ENCODE measurements around the gene KRTAP5-10. TPM values are rescaled to one million over a fixed set of nuclear protein-coding genes. Genes with fewer than 3 reads are reported as not detected.
"Not testable (repeated sequence)": the region's sequence is repeated elsewhere in the genome, so short reads cannot be mapped to it uniquely, and the experiment has no call there.

The KRTAP5-10 gene
- total and polyA plus RNA-seq, 2 donors, result 0.51 TPM; not detected in 1

DNA sequence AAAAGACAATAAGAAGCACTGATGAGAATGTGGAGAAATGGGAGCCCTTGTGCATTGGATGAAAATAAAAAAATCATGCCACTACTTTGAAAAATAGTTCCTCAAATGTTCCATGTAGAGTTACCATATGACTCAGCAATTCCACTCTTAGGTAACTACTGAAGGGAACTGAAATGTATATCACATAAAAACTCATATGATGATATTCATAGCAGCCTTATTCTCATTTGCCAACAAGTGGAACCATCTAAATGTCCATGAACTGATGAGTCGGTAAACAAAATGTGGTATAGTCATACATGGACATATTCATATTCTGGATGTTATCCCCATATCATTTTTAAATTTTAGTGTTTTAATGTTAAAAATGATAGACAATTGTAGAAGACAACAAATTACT lies 13.7 kb upstream of the KRTAP5-10 start:
- 95% methylated on average over 1 of the region's 1 CpG for whole genome bisulfite sequencing
- Histone ChIP-seq H3K4me3 (ENCODE audit: low read depth, low read length) (no peak overlapping the region), H3K4me1 (ENCODE audit: insufficient read depth) (no peaks in the 10 kb centered on the region), H3K27ac (ENCODE audit: low read depth) (no peak overlapping the region), H3K36me3 (ENCODE audit: insufficient read depth) (no peaks in the 10 kb centered on the region)
- DNase-seq (ENCODE audit: extremely low spot score), result no peak

DNA sequence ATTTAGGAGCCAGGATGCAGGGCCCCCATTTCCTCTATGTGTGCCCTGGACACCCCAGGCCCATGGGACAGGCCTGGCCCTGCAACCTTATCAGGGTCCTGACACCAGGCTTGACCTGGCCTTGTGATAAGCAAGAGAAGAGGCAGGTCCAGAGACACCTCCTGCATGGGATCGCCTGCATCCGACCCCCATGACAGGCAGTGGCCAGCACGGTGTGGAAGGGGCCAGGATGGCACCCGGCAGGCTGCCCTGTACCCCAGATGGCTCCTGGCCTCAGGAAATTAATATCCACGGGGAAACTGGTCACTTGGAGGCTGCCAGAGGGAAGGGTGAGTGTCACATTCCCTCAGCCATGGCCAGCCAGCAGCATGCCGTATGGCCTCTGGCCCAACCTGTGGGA lies 10.4 kb upstream of the KRTAP5-10 start:
- Histone ChIP-seq H3K4me3 (ENCODE audit: low read depth, low read length) (no peak overlapping the region), H3K4me1 (ENCODE audit: insufficient read depth) (no peaks in the 10 kb centered on the region), H3K36me3 (ENCODE audit: insufficient read depth) (no peaks in the 10 kb centered on the region), H3K27ac (ENCODE audit: low read depth) (no peak overlapping the region)
- 88% methylated on average over 6 of the region's 6 CpGs for WGBS
- no peak for DNase-seq (ENCODE audit: extremely low spot score)

- no peak for DNase-seq (ENCODE audit: extremely low spot score)
- Histone ChIP-seq H3K27ac (ENCODE audit: low read depth) (no peak overlapping the region), H3K36me3 (ENCODE audit: insufficient read depth) (no peaks in the 10 kb centered on the region), H3K4me3 (ENCODE audit: low read depth, low read length) (no peak overlapping the region), H3K4me1 (ENCODE audit: insufficient read depth) (no peaks in the 10 kb centered on the region)
- 91% methylated on average over 11 of the region's 11 CpGs for WGBS
Observed at GRCh38 chr11:71555508-71555907, 9.9 kb upstream of the KRTAP5-10 start.

GRCh38 chr11:71556018-71556417 lies 9.3 kb upstream of the KRTAP5-10 start:
- no peaks in the 10 kb centered on the region for H3K4me1 ChIP-seq (ENCODE audit: insufficient read depth)
- H3K27ac ChIP-seq (ENCODE audit: low read depth), result no peak overlapping the region
- H3K36me3 ChIP-seq (ENCODE audit: insufficient read depth), result no peaks in the 10 kb centered on the region
- no peak for DNase-seq (ENCODE audit: extremely low spot score)
- H3K4me3 ChIP-seq (ENCODE audit: low read depth, low read length), result no peak overlapping the region
- 85% methylated on average over 4 of the region's 4 CpGs for WGBS

- Histone ChIP-seq H3K27ac (ENCODE audit: low read depth) (no peak overlapping the region), H3K36me3 (ENCODE audit: insufficient read depth) (no peaks in the 10 kb centered on the region), H3K4me3 (ENCODE audit: low read depth, low read length) (no peak overlapping the region), H3K4me1 (ENCODE audit: insufficient read depth) (no peaks in the 10 kb centered on the region)
- DNase-seq (ENCODE audit: extremely low spot score), result no peak
Observed at GRCh38 chr11:71557257-71557656, 8.1 kb upstream of the KRTAP5-10 start.

DNA sequence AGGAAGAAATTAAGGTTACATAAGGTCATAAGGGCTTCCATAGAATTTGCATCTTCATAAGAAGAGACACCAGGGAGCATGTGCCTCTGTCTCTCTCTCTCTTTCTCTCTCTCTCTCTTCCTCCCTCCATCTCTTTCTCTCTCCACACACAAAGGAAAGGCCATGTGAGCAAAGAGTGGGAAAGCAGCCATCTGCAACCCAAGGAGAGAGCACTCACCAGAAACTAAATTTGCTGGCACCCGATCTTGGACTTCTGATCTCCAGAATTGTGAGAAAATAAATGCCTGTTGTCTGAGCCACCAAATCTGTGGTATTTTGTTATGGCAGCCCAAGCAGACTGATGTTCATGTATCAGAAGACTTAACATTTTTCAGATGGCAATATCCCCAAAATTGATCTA lies 6.4 kb upstream of the KRTAP5-10 start:
- Histone ChIP-seq H3K36me3 (ENCODE audit: insufficient read depth) (no peaks in the 10 kb centered on the region), H3K4me1 (ENCODE audit: insufficient read depth) (no peaks in the 10 kb centered on the region), H3K4me3 (ENCODE audit: low read depth, low read length) (no peak overlapping the region), H3K27ac (ENCODE audit: low read depth) (no peak overlapping the region)
- whole genome bisulfite sequencing, result 85% methylated on average over 1 of the region's 1 CpG
- no peak for DNase-seq (ENCODE audit: extremely low spot score)

- no peak overlapping the region for H3K27ac ChIP-seq (ENCODE audit: low read depth)
- DNase-seq (ENCODE audit: extremely low spot score), result no peak
- no peak overlapping the region for H3K4me3 ChIP-seq (ENCODE audit: low read depth, low read length)
- no peaks in the 10 kb centered on the region for H3K36me3 ChIP-seq (ENCODE audit: insufficient read depth)
- H3K4me1 ChIP-seq (ENCODE audit: insufficient read depth), result no peaks in the 10 kb centered on the region
Observed at GRCh38 chr11:71562120-71562519, 3.2 kb upstream of the KRTAP5-10 start.

DNA sequence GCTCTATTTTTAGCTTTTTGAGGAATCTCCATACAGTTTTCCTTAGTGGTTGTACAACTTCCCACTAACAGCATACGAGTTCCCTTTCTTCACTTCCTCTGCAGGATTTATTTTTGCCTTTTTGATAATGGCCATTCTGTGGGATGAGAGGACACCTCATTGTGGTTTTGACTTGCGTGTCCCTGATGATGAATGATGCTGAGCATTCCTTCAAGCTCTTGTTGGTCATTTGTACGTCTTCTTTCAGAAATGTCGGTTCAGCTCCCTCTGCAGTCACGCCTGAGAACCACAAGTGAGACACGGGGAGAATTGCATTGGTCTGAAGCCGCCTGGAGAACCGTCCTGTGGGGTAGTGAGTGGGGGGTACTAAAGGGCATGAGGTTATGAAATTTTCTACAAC lies 2.0 kb upstream of the KRTAP5-10 start:
- H3K4me3 ChIP-seq (ENCODE audit: low read depth, low read length), result no peak overlapping the region
- DNase-seq (ENCODE audit: extremely low spot score), result no peak
- H3K4me1 ChIP-seq (ENCODE audit: insufficient read depth), result no peaks in the 10 kb centered on the region
- H3K36me3 ChIP-seq (ENCODE audit: insufficient read depth), result no peaks in the 10 kb centered on the region
- H3K27ac ChIP-seq (ENCODE audit: low read depth), result no peak overlapping the region
- 24% methylated on average over 8 of the region's 8 CpGs for WGBS

DNA sequence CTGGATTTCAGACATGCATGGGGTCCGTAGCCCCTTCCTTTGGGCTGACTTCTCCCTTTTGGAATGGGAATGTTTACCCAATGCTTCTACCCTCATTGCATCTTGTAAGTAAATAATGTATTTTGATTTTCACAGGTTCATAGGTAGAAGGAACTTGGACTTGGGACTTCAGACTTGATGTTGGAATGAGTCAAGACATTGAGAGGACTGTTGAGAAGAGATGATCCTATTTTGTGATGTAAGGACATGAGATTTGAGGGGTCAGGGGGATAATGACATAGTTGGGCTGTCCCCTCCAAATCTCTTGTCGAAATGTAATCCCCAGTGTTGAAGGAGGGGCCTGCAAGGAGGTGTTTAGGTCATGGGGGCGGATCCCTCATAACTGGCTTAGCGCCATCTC lies 933 bp upstream of the KRTAP5-10 start:
- WGBS, result 74% methylated on average over 4 of the region's 4 CpGs
- Histone ChIP-seq H3K4me1 (ENCODE audit: insufficient read depth) (no peaks in the 10 kb centered on the region), H3K4me3 (ENCODE audit: low read depth, low read length) (no peak overlapping the region), H3K27ac (ENCODE audit: low read depth) (no peak overlapping the region), H3K36me3 (ENCODE audit: insufficient read depth) (no peaks in the 10 kb centered on the region)
- DNase-seq (ENCODE audit: extremely low spot score), result no peak

GRCh38 chr11:71566081-71566620 lies 788 bp downstream of the KRTAP5-10 start:
- no peaks in the 10 kb centered on the region for H3K36me3 ChIP-seq (ENCODE audit: insufficient read depth)
- H3K27ac ChIP-seq (ENCODE audit: low read depth), result no peak overlapping the region
- no peaks in the 10 kb centered on the region for H3K4me1 ChIP-seq (ENCODE audit: insufficient read depth)
- no peak for DNase-seq (ENCODE audit: extremely low spot score)
- H3K4me3 ChIP-seq (ENCODE audit: low read depth, low read length), result no peak overlapping the region
- 73% methylated on average over 10 of the region's 10 CpGs for WGBS

DNA sequence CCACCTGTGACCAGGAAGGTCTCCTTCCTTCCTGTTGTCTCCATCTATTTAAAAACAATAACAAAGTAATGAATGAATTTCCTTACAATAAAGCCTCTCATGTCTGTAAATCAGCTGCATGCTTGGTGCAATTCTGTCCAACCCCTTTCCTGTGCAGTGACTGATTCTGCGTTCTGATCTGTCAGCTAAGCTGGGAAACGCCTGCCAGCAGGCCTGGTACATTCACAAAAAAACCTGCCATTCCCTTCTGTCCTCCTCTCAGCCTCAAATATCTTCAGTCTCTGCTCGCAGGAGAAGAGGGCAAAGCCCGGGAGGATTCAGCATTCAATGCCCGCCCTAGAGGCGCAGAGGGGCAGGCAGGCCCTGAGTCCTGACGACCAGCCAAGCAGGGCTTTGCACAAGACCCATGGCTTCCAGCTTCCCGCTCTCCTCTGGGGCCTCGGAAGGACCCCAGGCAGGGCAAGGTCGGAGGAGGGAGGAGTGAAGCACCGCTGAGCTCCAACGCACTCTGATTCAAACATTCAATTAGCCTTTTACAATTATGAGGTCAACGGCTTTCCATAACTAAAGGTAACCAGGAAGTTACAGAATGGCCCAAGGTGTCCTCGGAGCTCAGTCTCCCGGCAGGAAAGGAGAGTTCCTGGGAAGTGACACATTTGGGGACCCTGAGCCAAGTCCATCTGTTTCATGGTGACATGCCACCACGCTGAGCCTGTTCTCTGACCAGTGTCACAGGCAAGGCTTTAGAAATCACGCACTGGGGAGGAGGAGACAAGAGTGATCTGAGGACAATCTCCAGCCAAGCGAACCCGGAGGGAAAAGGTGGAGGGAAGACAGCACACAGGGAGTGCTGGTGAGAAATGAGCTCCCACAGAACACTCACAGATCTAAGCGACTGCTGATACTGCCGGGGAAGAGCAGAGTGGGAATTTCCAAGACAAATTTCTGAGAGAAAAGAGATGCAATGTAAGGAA lies 1.6 kb downstream of the KRTAP5-10 start:
- H3K4me1 ChIP-seq (ENCODE audit: insufficient read depth); H3K36me3 ChIP-seq (ENCODE audit: insufficient read depth); H3K4me3 ChIP-seq (ENCODE audit: low read depth, low read length); H3K27ac ChIP-seq (ENCODE audit: low read depth); DNase-seq (ENCODE audit: extremely low spot score): not testable (repeated sequence)
- 58% methylated on average over 19 of the region's 21 CpGs for WGBS

DNA sequence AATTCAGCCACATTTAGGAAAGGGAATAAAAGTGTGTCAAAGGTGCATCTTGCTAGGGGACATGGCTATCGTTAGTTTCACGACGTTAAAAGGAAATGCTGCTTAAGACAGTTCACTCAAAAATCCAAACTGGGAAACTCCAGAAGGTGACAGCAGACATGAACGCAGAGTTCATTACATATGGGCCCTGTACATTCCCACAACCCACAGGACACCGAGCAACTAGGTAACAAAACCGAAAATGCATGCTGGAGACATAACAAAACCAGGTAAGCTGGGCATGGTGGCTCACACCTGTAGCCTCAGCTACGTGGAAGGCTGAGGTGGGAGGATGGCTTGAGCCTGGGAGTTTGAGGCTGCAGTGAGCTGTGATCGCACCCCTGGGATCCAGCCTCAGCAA lies 2.3 kb downstream of the KRTAP5-10 start:
- H3K4me1 ChIP-seq (ENCODE audit: insufficient read depth); H3K27ac ChIP-seq (ENCODE audit: low read depth); H3K36me3 ChIP-seq (ENCODE audit: insufficient read depth); DNase-seq (ENCODE audit: extremely low spot score); H3K4me3 ChIP-seq (ENCODE audit: low read depth, low read length): not testable (repeated sequence)
- 70% methylated on average over 8 of the region's 8 CpGs for WGBS

DNA sequence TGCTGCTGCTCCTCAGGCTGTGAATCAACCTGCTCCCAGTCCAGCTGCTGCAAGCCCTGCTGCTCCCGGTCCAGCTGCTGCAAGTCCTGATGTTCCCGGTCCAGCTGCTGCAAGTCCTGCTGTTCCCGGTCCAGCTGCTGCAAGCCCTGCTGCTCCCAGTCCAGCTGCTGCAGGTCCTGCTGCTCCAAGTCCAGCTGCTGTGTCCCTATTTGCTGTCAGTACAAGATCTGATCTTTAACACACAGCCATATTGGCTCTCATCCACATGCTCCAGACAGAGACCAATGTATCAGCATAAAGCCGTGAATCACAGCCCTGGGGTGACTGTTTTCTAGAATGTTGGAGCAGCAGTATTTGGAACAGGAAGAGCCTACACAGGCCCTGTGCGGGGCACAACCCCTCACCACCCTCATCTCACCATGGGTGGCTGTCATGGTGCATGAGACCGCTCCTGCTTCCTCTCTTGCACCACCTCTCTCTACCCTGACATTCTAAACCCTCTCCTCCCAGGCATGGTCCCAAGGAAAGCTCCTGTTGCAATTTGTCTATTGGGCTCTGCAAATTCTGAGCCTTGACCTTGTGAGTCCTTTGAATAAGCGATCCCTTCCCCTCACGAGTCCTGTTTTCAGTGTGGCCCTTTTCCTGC lies 3.5 kb downstream of the KRTAP5-10 start:
- Histone ChIP-seq H3K4me3 (ENCODE audit: low read depth, low read length) (no peak overlapping the region), H3K36me3 (ENCODE audit: insufficient read depth) (no peaks in the 10 kb centered on the region), H3K27ac (ENCODE audit: low read depth) (no peak overlapping the region), H3K4me1 (ENCODE audit: insufficient read depth) (no peaks in the 10 kb centered on the region)
- no peak for DNase-seq (ENCODE audit: extremely low spot score)
- 34% methylated on average over 8 of the region's 8 CpGs for WGBS

Measured in urinary bladder (tissue), 4 donors.